NCI-H146 (cell line): ENCODE data around the gene ATP6V1G3.
"Not testable (repeated sequence)": the region's sequence is repeated elsewhere in the genome, so short reads cannot be mapped to it uniquely, and the experiment has no call there.

Experiments used
- DNase-seq: peaks from one replicate; lab custom pipeline; 2025; lab: John Stamatoyannopoulos, UW

ATP6V1G3 gene

GRCh38 chr1:198540580-198540979 lies at the start of gene ATP6V1G3:
Gene ATP6V1G3, minus strand, starts transcription at chr1:198540680. Its CDS starts 30 bp downstream, at chr1:198540650.
- no peak for DNase-seq

GRCh38 chr1:198588845-198589244 lies 48.4 kb upstream of the ATP6V1G3 start:
- no peak for DNase-seq

GRCh38 chr1:198584163-198584562 lies 43.7 kb upstream of the ATP6V1G3 start:
- DNase-seq, result no peak

- not testable (repeated sequence) for DNase-seq
Observed at GRCh38 chr1:198583209-198583802, 42.8 kb upstream of the ATP6V1G3 start.

- DNase-seq, result no peak
Observed at GRCh38 chr1:198577444-198577843, 37.0 kb upstream of the ATP6V1G3 start.

GRCh38 chr1:198575798-198576641 lies 35.5 kb upstream of the ATP6V1G3 start:
- no peak for DNase-seq

GRCh38 chr1:198575292-198575691 lies 34.8 kb upstream of the ATP6V1G3 start:
- DNase-seq, result no peak

GRCh38 chr1:198574325-198574724 lies 33.8 kb upstream of the ATP6V1G3 start:
- DNase-seq, result no peak

GRCh38 chr1:198564716-198565115 lies 24.2 kb upstream of the ATP6V1G3 start:
- no peak for DNase-seq

- DNase-seq, result no peak
Observed at GRCh38 chr1:198564157-198564556, 23.7 kb upstream of the ATP6V1G3 start.

GRCh38 chr1:198563583-198563982 lies 23.1 kb upstream of the ATP6V1G3 start:
- no peak for DNase-seq

GRCh38 chr1:198560161-198560560 lies 19.7 kb upstream of the ATP6V1G3 start:
- DNase-seq, result peak; percentile 6

GRCh38 chr1:198559362-198559761 lies 18.9 kb upstream of the ATP6V1G3 start:
- no peak for DNase-seq

- no peak for DNase-seq
Observed at GRCh38 chr1:198558402-198558801, 17.9 kb upstream of the ATP6V1G3 start.

- no peak for DNase-seq
Observed at GRCh38 chr1:198556971-198557370, 16.5 kb upstream of the ATP6V1G3 start.

GRCh38 chr1:198552668-198553416 lies 12.4 kb upstream of the ATP6V1G3 start:
- no peak for DNase-seq

GRCh38 chr1:198550941-198551524 lies 10.6 kb upstream of the ATP6V1G3 start:
- DNase-seq, result no peak

- DNase-seq, result no peak
Observed at GRCh38 chr1:198549866-198550265, 9.4 kb upstream of the ATP6V1G3 start.

- DNase-seq, result no peak
Observed at GRCh38 chr1:198548890-198549289, 8.4 kb upstream of the ATP6V1G3 start.

- DNase-seq, result no peak
Observed at GRCh38 chr1:198545156-198545555, 4.7 kb upstream of the ATP6V1G3 start.

GRCh38 chr1:198544265-198544664 lies 3.8 kb upstream of the ATP6V1G3 start:
- DNase-seq, result no peak

GRCh38 chr1:198543670-198544260 lies 3.3 kb upstream of the ATP6V1G3 start:
- DNase-seq, result no peak
